Activated naive CD4-positive, alpha-beta T cell treated with anti-CD3 and anti-CD28 coated beads, Interleukin-2, amount 10 ng/mL, durations not matched to agents 7 days and 5 days (primary cell): ENCODE data around the gene CSF2.

Experiments used
- CTCF ChIA-PET: fragments of 350-600 bp; sonication (Branson Sonifier 250); formaldehyde crosslinking; loops from one replicate; lab custom pipeline; 2021; ENCODE audit warnings: antibody characterized with exemption; lab: Charles Lee
- DNase-seq: peaks from one replicate; pipeline ENCODE4 v3.0.0-alpha.2; 2020
- H3K27ac Mint-ChIP-seq: one replicate; pipeline ENCODE4 v1.8.0; 2021; ENCODE audit warnings: mild to moderate bottlenecking, moderate library complexity, mixed read lengths
- H3K27me3 Mint-ChIP-seq: one replicate; pipeline ENCODE4 v1.8.0; 2021; ENCODE audit warnings: mild to moderate bottlenecking, mixed read lengths
- H3K36me3 Mint-ChIP-seq: one replicate; pipeline ENCODE4 v1.8.0; 2021; ENCODE audit warnings: mixed read lengths
- H3K4me1 Mint-ChIP-seq: one replicate; pipeline ENCODE4 v1.8.0; 2021; ENCODE audit warnings: mixed read lengths
- H3K4me3 Mint-ChIP-seq: one replicate; pipeline ENCODE4 v1.8.0; 2021; ENCODE audit warnings: mild to moderate bottlenecking, moderate library complexity, mixed read lengths
- H3K9me3 Mint-ChIP-seq: one replicate; pipeline ENCODE4 v1.8.0; 2021; ENCODE audit warnings: mixed read lengths

CSF2 gene

GRCh38 chr5:132049093-132049492 lies 24.5 kb upstream of the CSF2 start:
- Mint-ChIP-seq H3K4me1 (no peaks in the 10 kb centered on the region), H3K4me3 (no peak overlapping the region), H3K27me3 (peaks cover 63% of the 10 kb centered on the region), H3K36me3 (no peaks in the 10 kb centered on the region), H3K27ac (no peak overlapping the region), H3K9me3 (no peaks in the 10 kb centered on the region)
- DNase-seq = no peak
- CTCF ChIA-PET = no interaction called here

GRCh38 chr5:132049559-132049958 lies 24.0 kb upstream of the CSF2 start:
- DNase-seq = peak; percentile 14
- CTCF ChIA-PET = interaction anchor here (1.0 kb wide), 1 partner anchor 8 kb away, joined by 3 read pairs; no protein-coding TSS in a partner anchor

GRCh38 chr5:132050136-132050535 lies 23.5 kb upstream of the CSF2 start:
- Mint-ChIP-seq H3K27me3 (peaks cover 66% of the 10 kb centered on the region), H3K27ac (no peak overlapping the region), H3K36me3 (no peaks in the 10 kb centered on the region), H3K9me3 (no peaks in the 10 kb centered on the region), H3K4me1 (peaks cover 9% of the 10 kb centered on the region), H3K4me3 (no peak overlapping the region)
- CTCF ChIA-PET = interaction anchor here (1.0 kb wide), 1 partner anchor 8 kb away, joined by 3 read pairs; no protein-coding TSS in a partner anchor
- DNase-seq = peak; percentile 16

More at GRCh38 chr5:132049559-132049958, 24.0 kb upstream of the CSF2 start:
- H3K4me3 Mint-ChIP-seq = no peak overlapping the region
- H3K4me1 Mint-ChIP-seq = peaks cover 4% of the 10 kb centered on the region
- H3K27ac Mint-ChIP-seq = no peak overlapping the region
- peaks cover 65% of the 10 kb centered on the region for H3K27me3 Mint-ChIP-seq
- no peaks in the 10 kb centered on the region for H3K9me3 Mint-ChIP-seq
- H3K36me3 Mint-ChIP-seq = no peaks in the 10 kb centered on the region

- Mint-ChIP-seq H3K9me3 (no peaks in the 10 kb centered on the region), H3K4me3 (no peak overlapping the region), H3K27me3 (peaks cover 69% of the 10 kb centered on the region), H3K27ac (no peak overlapping the region), H3K36me3 (no peaks in the 10 kb centered on the region), H3K4me1 (peaks cover 13% of the 10 kb centered on the region)
- no peak for DNase-seq
- CTCF ChIA-PET = interaction anchor here (1.0 kb wide), 1 partner anchor 9 kb away, joined by 3 read pairs; no protein-coding TSS in a partner anchor
Observed at GRCh38 chr5:132050661-132051552, 22.7 kb upstream of the CSF2 start.

- Mint-ChIP-seq H3K4me3 (no peak overlapping the region), H3K36me3 (no peaks in the 10 kb centered on the region), H3K27me3 (peaks cover 70% of the 10 kb centered on the region), H3K9me3 (no peaks in the 10 kb centered on the region), H3K4me1 (peaks cover 29% of the 10 kb centered on the region), H3K27ac (no peak overlapping the region)
- CTCF ChIA-PET = interaction anchor here (1.7 kb wide), 1 partner anchor 11 kb away, joined by 8 read pairs; no protein-coding TSS in a partner anchor
- DNase-seq = no peak
Observed at GRCh38 chr5:132052520-132052919, 21.1 kb upstream of the CSF2 start.

- Mint-ChIP-seq H3K27ac (no peak overlapping the region), H3K36me3 (no peaks in the 10 kb centered on the region), H3K9me3 (no peaks in the 10 kb centered on the region), H3K4me3 (no peak overlapping the region), H3K4me1 (peaks cover 33% of the 10 kb centered on the region), H3K27me3 (peaks cover 76% of the 10 kb centered on the region)
- CTCF ChIA-PET = interaction anchor here (1.6 to 1.7 kb wide), 2 partner anchors 10 to 46 kb away, joined by 6 to 8 read pairs; no protein-coding TSS in a partner anchor
- peak; percentile 7 for DNase-seq
Observed at GRCh38 chr5:132053483-132053882, 20.1 kb upstream of the CSF2 start.

GRCh38 chr5:132054031-132054696 lies 19.4 kb upstream of the CSF2 start:
- peak; percentile 11 for DNase-seq
- no peaks in the 10 kb centered on the region for H3K36me3 Mint-ChIP-seq
- CTCF ChIA-PET = interaction anchor here (1.3 to 1.7 kb wide), 3 partner anchors 9 to 47 kb away, joined by 3 to 8 read pairs (median 6); no protein-coding TSS in a partner anchor
- no peak overlapping the region for H3K27ac Mint-ChIP-seq
- no peak overlapping the region for H3K4me3 Mint-ChIP-seq
- no peaks in the 10 kb centered on the region for H3K9me3 Mint-ChIP-seq
- H3K4me1 Mint-ChIP-seq = peaks cover 39% of the 10 kb centered on the region
- peaks cover 83% of the 10 kb centered on the region for H3K27me3 Mint-ChIP-seq

GRCh38 chr5:132054697-132055440 lies 18.7 kb upstream of the CSF2 start:
- H3K9me3 Mint-ChIP-seq = no peaks in the 10 kb centered on the region
- H3K36me3 Mint-ChIP-seq = no peaks in the 10 kb centered on the region
- H3K4me3 Mint-ChIP-seq = no peak overlapping the region
- peaks cover 45% of the 10 kb centered on the region for H3K4me1 Mint-ChIP-seq
- H3K27ac Mint-ChIP-seq = no peak overlapping the region
- peak; percentile 14 for DNase-seq
- H3K27me3 Mint-ChIP-seq = peaks cover 86% of the 10 kb centered on the region
- CTCF ChIA-PET = interaction anchor here (1.3 kb wide), 1 partner anchor 48 kb away, joined by 3 read pairs; no protein-coding TSS in a partner anchor

GRCh38 chr5:132055441-132055807 lies 18.2 kb upstream of the CSF2 start:
- Mint-ChIP-seq H3K27me3 (peaks cover 83% of the 10 kb centered on the region), H3K4me1 (peaks cover 45% of the 10 kb centered on the region), H3K4me3 (no peak overlapping the region), H3K27ac (no peak overlapping the region), H3K9me3 (no peaks in the 10 kb centered on the region), H3K36me3 (no peaks in the 10 kb centered on the region)
- CTCF ChIA-PET = interaction anchor here (1.3 kb wide), 1 partner anchor 48 kb away, joined by 3 read pairs; no protein-coding TSS in a partner anchor
- DNase-seq = peak; percentile 13

GRCh38 chr5:132055808-132056609 lies 17.6 kb upstream of the CSF2 start:
- Mint-ChIP-seq H3K36me3 (no peaks in the 10 kb centered on the region), H3K27ac (no peak overlapping the region), H3K4me1 (peaks cover 45% of the 10 kb centered on the region), H3K4me3 (no peak overlapping the region), H3K27me3 (peaks cover 82% of the 10 kb centered on the region), H3K9me3 (no peaks in the 10 kb centered on the region)
- peak; percentile 57 for DNase-seq
- CTCF ChIA-PET = interaction anchor here (1.2 to 1.3 kb wide), 2 partner anchors 49 to 466 kb away, joined by 3 read pairs; no protein-coding TSS in a partner anchor

GRCh38 chr5:132056610-132057497 lies 16.7 kb upstream of the CSF2 start:
- Mint-ChIP-seq H3K9me3 (no peaks in the 10 kb centered on the region), H3K4me3 (no peak overlapping the region), H3K36me3 (no peaks in the 10 kb centered on the region), H3K4me1 (peaks cover 45% of the 10 kb centered on the region), H3K27me3 (peaks cover 78% of the 10 kb centered on the region), H3K27ac (no peak overlapping the region)
- CTCF ChIA-PET = interaction anchor here (1.2 to 1.5 kb wide), 2 partner anchors 49 to 467 kb away, joined by 3 read pairs; no protein-coding TSS in a partner anchor
- peak; percentile 16 for DNase-seq
